GM19463 (cell line): Measurements from ENCODE around the gene DNASE1L1.

Experiments used
- ATAC-seq: cut with Tn5 transposase; IDR thresholded peaks from one replicate; pipeline ENCODE4 v1.9.1; 2021; ENCODE audit warnings: mild to moderate bottlenecking, moderate library complexity; ENCODE audit not compliant: unreplicated experiment

The DNASE1L1 gene

DNA sequence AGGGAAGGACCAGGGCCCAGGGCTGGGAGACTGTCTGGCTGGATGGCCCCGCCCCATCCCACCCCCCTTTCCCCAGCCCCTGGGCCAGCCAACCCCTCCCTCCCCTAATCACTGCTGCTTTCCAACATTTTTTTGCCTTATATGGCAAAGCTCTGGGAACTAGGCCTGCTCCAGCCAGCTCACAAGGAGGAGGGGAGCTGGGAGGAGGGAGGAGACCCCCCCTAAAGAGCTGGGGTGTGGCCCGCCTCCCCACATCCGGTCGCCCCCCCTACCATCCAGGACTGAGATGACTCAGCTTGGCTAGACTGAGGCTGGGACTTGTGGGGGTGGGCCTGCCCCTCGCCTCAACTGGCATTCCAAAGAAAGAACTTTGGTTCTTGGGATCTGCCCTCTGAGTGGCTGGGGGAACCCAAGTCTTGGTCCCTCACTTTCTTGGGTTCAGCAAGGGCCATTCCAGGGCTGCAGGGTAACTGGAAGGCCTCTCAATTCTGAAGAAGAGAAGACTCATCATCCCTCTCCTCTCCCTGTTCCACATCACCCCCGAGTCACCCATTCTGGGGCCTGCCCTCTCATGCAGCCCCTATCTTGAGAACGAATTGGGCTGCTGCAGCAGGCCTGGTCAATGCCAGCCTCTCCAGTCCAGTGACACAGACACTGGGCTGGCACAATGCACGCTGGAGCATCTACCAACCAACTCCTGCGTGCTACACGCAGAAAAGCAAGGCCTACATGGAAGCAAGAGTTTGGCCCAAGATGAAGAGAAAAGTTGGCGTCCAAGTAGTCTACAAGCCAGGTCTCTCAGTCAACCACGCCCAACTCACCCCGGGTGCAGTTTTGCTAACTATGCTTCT, 39.4 kb downstream of the DNASE1L1 start:
- no peak for ATAC-seq

DNA sequence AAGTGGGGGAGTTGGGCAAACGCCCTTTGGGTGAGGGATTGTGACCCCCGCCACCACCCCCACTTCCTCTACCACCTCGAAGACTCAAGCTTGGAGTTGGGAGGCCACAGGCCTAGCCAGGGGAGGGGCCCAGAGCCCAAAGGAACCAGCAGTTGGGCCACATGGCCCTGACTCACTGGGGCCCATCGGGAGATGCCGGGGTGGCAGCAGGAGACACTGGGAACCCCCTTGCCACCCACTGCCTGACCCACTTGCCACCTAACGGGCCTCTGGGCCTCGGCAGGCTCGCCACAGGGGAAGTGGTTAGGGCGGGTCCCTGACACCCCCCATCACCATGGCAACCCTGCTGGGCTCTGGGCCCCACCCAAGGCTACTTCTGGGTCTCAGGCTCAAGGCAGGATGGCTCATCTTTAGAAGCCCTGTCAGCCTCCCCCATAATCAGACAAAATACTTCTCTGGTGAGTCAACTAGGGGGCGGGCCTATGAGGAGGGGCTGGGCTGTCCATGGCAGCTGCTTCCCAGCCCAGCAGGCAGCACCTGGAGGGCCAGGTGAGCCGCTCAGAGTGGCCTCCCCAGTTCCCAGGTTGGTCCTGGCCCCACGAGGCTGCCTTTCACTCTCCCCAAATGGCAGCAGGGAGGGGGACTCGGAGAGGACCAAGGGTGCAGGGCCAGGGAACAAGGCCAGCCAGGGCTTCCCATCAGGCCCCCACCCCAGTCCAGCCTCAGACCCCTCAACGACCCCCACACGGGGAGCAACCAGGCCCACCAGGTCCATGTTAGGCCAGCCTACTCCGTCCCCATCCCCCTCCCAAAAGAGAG, 40.2 kb downstream of the DNASE1L1 start:
- ATAC-seq = peak; percentile 34

DNA sequence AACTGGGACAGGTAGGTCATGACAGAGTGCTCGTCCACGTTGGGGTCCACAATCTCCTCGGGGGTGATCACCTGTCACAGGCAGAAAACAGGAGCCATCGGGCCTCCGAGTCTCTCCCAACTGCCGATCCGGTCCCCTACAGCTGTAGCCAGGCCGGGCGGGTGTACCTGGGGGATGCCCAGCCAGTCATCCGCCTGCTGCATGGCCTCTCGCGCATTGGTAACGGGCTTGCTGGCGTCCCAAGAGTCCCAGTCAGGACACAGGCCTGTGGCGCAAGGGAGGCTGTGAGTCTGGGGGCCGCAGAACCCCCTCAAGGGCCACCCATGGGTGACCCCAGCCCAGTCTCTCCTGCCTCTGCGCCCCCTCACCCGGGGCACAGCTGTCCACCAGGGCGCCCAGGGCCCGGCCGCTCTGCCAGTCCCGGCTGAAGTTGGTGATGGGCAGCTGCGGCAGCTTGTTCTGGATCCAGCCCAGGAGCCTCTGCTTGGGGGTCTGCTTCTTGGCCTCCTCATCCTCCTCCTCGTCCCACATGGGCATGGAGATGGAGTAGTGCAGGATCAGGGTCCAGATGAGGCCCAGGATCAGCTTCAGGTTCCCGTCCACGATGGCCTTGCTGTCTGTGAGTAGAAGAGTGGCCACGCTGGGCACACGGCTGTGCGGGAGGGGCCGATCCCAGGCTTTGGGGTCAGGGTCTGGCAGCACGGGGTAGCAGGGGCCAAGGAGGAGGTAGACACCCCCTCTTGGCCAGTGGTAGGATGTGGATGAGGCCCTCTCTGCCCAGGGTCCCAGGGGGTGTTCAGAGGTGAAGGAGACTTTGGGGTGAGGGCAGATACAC, 41.4 kb downstream of the DNASE1L1 start:
- no peak for ATAC-seq

DNA sequence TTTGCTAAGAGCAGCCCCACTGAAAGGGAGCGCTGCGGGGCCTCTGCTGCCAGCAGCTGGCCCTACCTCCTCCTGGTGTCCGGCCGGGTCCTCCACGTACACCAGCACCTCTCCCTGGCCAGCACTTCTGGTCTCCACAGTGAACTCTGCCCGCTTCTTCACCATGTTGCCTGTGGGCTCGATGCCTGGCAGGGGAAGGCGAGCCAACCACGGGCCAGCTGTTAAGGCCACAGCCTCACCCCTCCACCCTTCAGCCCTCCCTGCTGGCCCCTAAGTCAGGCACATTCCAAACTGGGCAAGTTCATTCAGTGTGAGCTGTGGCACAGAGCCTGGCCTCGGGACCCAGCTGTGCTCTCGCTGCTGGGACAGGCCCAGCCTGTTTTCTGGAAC, 42.4 kb downstream of the DNASE1L1 start:
- no peak for ATAC-seq

DNA sequence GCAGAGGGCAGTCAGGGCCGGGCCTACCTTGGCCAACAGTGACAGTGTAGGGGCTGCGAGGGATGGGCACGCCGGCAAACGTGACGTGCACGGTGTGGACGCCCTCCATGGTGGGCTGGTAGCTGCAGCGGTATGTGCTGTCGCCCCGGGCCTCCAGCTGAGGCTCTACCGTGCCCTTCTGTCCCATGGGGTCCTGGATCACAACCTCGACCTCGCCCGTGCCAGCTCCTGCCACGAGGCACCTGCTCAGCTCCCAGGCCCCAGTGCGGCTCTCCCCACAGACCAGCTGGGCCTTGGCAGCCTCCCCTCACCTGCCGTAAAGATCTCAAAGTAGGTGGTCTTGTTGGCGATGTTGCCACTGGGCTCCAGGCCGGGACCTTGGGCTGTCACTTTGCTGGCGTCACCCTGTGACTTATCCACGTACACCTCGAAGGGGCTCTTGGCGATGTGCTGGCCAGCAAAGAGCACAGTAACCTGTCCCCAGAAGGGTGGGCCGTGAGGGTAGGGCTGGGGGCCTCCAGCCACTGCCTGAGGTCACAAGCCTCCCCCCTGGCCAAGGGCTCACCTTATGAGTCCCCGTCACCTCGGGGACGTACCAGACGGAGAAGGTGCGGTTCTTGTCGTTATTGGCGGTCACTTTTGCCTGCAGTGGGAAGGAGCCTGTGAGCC, 42.9 kb downstream of the DNASE1L1 start:
- no peak for ATAC-seq

DNA sequence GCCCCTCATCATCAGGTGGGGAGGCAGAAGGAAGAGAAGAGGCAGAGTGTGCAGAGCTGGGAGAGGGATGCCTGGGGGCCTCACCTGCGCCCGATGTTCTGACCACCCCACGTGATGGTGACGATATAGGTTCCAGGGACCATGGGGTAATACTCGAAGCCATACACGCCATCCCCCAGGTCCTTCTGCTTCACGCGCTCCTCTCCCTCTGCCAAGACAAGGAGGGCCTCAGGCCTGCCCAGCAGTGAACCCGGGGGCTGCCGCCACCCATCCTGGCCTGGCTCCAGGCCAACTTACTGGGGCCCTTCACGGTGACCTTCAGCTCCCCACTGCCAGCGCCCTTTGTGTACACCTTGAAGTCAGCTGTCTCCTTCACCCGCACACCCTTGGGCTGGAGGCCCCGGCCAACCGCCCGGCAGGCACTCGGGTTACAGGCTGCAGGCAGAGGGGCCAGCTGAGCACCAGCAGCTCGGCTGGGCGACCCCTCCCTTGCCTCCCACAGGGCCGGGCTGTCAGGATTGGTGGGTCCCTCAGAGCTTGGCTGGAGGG, 43.9 kb downstream of the DNASE1L1 start:
- ATAC-seq = no peak

DNA sequence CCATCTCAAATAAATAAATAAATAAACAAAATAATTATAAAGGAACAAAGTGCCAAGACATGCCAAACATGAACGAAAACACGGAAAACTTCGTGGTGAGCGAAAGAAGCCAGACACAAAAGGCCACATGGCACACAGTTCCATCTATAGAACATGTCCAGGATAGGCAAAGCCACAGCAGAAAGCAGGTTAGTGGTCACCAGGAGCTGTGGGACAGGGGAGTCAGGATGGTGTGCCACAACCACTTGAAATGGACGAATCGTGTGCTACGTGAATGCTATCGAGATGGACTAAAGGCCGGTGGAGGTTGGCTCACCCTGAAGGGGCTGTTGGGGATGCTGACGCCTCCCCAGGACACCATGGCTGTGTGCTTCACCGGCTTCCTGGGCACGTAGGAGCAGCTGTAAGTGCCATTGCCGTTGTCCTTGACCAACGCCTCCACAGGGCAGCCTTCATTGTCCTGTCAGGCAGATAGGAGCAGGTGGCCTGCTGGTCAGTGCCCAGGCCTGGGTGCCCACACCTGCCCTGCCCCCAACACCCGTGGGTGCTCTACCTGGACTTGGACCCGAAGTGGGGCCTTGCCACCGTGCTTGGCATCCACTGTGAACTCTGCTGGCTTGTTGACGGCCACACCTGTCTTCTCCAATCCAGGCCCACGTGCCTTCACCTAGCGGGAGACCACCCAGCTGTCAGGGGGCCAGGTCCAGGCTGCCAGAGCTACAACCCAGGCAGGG, 45.2 kb downstream of the DNASE1L1 start:
- no peak for ATAC-seq

DNA sequence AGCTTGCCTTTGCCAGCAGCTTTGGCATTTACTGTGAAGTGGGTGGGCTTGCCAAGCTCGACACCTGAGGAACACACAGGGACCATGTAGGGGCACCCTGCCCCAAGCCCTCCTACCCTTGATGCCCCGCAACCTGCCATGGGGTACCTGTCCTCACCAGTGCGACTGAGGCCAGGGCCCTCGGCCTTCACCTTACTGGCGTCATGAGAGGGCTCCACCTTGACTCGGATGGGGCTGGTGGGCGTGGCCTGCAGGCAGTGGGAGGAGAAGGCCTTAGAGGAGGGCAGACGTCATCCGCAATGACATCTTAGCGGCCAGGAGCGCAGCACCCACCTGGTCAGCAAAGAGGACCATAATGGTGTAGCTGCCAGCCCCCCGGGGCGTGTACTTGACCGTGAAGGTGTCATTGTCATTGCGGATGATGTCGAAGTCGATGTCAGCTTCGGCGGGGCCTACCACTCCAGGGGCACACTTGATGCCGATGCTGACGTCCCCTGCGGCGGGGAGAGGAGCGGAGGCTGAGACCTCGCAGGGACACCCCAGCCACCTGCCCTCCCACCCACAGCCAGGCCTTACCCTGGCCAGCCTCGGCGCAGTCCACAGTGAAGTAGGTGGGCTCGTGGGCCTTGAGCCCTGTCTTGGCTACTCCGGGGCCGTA, 46.8 kb downstream of the DNASE1L1 start:
- no peak for ATAC-seq

DNA sequence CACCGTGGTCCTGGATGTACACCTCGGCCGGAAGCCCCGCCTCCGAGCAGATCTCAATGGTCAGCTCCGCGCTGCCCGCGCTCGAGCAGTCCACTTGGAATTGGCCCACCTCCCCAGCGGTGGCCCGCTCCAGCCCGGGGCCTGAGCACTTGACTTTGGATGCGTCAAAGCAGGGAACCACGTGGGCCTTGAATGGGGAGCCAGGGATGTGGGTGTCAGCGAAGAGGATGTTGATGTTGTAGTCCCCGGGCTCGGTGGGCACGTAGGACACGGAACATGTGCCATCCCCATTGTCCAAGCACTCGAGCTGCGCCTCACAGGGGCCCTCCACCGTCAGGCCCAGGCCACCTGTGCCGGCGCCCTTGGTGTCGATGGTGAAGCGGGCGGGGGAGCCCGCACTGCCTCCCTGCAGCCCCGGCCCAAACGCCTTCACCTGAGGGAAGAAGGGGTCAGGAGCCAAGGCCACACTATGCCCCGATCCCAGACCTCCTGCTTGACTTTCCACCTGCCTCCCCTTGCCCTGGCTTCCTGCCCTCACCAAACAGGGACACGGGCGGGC, 48.8 kb downstream of the DNASE1L1 start:
- no peak for ATAC-seq

DNA sequence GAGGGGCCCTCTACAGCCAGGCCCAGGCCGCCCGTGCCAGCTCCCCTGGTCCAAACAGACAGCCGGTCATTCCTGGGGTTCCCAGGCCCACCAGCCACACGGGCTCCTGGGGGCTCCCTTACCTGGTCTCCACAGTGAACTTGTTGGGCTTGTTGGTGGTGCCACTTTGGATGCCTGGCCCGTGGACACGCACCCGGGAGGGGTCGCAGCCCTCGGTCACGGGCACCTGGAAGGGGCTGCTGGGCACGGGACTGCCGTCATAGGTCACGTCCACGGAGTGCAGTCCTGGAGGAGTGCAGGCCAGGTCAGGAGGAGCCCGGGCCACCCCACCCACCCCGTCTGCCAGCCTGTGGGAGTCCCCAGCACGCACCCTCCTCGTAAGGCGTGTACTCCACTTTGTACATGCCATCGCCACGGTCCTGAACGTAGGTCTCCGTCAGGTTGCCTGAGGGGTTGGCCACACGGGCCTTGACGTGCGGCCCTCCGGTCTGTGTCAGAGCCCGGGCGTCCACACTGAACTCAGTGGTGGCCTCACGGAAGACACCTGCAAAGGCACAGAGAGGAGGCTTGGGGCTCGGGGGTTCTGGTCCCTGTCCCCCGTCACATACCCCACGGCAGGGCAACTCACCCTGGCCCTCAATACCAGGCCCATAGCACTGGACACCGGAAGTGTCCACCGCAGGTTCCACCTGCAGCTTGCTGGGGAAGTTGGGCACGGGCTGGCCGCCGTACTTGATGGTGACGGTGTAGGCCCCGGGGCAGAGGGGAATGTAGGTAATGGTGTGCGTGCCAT, 49.5 kb downstream of the DNASE1L1 start:
- no peak for ATAC-seq

DNA sequence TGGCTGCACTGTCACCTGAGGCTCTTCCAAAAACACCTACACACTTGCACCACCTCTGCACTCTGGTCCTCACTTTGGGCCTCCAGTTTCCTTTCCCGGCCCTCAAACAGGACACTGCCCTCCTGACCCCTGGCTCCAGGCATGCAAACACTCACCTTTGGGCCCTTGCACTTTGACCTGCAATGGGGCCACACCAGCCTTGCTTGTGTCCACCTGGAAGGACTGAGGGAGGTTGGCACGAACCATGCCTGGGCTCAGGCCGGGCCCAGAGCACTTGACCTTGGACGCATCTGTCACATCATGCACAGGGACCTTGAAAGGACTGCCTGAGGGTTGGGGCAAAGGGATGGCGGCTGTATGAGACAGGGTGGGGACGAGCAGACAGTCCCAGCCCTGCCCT, 50.2 kb downstream of the DNASE1L1 start:
- no peak for ATAC-seq

DNA sequence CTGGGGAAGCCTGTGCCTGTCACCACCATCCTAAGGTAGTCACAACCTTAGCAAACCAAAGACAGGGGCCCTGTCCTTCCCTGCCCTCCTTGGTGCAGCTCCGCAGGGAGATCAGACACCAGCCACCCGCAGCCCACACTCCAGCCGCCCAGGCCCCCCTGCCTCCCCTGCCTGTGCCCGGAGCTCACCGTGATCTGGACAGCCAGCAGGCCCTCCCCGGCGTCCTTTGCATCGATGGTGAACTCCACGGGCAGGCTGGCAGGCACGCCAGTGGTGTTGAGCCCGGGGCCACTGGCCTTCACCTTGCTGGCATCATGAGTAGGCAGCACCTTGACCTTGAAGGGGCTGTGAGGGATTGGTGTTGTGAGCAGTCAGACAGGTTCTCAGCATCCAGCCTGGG, 51.0 kb downstream of the DNASE1L1 start:
- no peak for ATAC-seq

DNA sequence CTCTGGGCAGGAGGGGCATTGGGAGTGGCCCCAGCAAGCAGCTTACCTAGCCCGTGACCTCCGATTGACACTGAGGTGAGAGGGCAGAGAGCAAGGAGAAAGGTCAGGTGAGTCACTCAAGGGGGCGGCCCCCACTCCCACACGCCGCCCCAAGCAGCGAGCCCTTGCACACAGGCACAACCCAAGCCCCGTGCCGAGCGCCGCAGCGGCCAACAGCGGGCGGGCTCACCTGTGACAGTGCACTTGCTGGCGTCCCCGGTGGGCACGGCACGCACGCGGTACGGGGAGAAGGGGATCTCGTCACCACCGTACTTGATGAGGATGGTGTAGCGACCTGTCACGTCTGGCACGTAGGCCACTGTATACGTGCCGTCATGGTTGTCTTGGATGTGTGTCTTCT, 51.8 kb downstream of the DNASE1L1 start:
- ATAC-seq = no peak

DNA sequence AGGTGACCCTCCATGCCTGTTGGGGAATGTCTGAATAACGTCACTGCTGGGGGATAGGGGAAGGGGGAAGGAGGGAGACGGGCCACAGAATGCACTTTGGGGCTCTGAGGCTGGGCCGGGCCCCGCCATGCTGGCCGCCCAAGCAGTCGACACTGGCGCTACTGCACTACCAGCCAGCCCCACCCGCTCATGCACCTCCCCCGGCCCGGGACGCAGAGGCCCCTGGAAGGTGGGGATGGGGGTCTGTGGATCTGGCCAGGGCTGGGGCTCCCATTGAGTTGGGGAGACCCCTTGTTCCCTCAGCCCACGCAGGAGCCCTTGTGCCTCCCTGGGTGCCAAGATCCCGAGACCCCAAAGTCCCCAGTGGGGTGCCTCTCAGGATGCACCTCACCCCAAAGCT, 52.5 kb downstream of the DNASE1L1 start:
- no peak for ATAC-seq

DNA sequence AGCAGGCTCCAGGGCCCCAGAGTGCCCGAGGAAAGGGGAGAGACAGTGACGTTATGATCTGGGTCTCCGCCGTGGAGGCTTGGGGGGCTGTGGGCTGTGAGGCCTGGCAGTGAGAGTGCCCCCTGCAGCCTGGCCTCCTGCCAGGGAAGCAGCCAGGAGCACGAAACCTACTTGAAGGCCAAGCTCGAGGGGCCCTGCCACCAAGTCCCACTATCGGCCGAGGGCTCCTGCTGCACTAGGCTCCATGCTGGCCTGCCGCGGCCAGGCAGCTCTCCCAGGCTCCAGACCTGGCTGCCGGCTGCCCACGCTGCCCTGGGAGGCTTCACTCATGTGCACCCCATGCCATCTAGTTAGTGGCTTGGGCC, 53.3 kb downstream of the DNASE1L1 start:
- ATAC-seq = no peak

DNA sequence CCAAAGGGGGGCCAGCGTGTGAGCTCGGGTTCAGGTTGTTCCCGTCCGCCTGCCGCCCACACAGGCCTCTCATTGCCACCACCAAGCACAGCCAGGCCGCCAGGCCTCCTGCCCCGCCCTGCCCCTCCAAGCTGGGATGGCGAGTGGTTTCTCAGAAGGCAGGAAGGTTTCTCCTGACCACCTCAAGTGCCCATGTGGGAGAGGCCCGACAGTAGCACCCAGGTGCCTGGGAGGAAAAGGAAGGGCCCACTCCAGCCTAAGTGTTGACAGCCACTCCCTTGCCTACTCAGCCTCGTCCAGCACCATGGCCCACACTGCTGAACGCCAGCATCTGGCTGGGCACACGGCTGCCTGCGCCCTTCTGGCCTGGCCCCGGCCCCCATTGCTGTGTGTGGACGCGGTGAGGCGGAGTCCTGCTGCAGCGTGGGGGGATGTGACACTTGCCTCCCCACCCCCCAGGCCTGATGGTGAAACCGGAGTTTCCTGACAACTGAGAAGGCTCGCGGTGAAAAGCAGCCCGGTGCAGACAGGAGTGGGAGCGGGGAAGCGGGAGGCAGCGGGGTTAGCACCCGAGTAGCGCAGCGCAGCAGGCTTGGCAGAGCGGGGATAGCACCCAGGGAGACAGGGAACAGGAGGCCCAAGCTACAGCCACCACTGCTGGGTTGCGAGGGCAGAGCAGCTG, 53.8 kb downstream of the DNASE1L1 start:
- no peak for ATAC-seq

DNA sequence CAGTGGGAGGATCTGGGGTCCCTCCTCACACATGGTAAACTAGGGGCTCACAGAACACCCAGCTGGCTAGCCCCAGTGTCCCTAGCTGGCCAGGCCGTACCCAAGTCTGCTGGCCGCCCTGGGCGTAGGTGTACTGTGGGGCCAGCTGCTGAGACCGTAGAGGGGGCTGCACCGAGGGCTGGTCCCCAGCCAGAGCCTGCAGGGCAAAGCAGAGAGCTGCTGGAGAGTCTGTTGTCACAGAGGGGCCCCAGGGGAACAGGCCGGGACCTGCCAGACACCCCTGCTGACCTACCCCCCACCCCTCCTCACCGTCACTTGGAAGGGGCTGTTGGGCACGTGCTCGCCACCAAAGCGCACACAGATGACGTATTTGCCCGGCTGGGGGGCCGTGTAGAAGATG, 54.5 kb downstream of the DNASE1L1 start:
- ATAC-seq = no peak

DNA sequence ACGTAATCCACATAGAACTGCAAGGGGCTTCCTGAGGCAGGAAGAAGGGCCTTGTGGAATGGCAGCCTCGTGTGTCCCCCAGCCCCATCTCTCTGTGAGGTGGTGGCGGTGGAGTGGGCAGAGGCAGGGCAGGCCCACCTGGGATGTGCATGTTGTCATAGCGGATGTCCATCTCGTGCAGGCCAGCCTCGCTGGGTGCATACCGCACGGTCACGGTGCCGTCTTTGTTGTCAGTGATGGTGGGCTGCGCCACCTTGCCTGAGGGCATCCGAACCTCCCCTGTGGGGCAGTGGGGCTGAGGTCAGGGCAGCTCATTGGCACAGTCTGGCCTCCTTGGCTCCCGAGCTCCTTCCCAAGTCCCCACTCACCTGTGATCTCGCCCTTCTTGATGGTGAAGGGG, 55.0 kb downstream of the DNASE1L1 start:
- ATAC-seq = no peak
